SK-N-SH (cell line): Measurements from ENCODE around the gene SFTPA2. TPM values are rescaled to one million over a fixed set of nuclear protein-coding genes. Genes with fewer than 3 reads are reported as not detected.
"Not testable (repeated sequence)": the region's sequence is repeated elsewhere in the genome, so short reads cannot be mapped to it uniquely, and the experiment has no call there.

Experiments used
- CTCF ChIA-PET: fragments of 300-600, 350-600 bp; formaldehyde crosslinking; extraction: SDS; loops from one replicate; lab custom pipeline; 2021; lab: Yijun Ruan, JAX
- POLR2A ChIA-PET: fragments of 350-600 bp; sonication (Branson Sonifier 250); formaldehyde crosslinking; extraction: SDS; loops from one replicate; lab custom pipeline; 2020; ENCODE audit warnings: antibody characterized with exemption, inconsistent platforms; lab: Yijun Ruan, JAX
- DNase-seq: peaks from one replicate; pipeline ENCODE4 v3.0.0; 2012
- H2AFZ ChIP-seq: fragments of 200-600 bp; sonication (generic); 2 replicates; pipeline ENCODE4 v1.8.1; 2016; ENCODE audit warnings: antibody characterized with exemption, mild to moderate bottlenecking, low read depth
- H3F3A ChIP-seq: fragments of 200-600 bp; sonication (generic); replicated peaks from 2 replicates; pipeline ENCODE3; 2016; ENCODE audit warnings: antibody characterized with exemption, mild to moderate bottlenecking; ENCODE audit not compliant: insufficient read depth
- H3K27ac ChIP-seq, 2 experiments: fragments of 200-500 bp in 1 of 2; fragments of 200-600 bp in 1 of 2; sonication (Bioruptor generic) in 1 of 2; sonication (generic), shearing (Covaris generic) in 1 of 2; 2 replicates each; pipeline versions ENCODE4 v1.5.1 to v1.6.1; 2014 to 2016; ENCODE audit warnings: low read depth in 2 of 2, inconsistent platforms in 1 of 2, low read length in 1 of 2, mild to moderate bottlenecking in 1 of 2, mixed read lengths in 1 of 2
- H3K27me3 ChIP-seq: fragments of 200-600 bp; sonication (generic), shearing (Covaris generic); 2 replicates; pipeline ENCODE4 v1.6.1; 2016; ENCODE audit warnings: mixed run types; ENCODE audit not compliant: insufficient read depth
- H3K36me3 ChIP-seq, 2 experiments: fragments of 200-500 bp in 1 of 2; fragments of 200-600 bp in 1 of 2; sonication (Bioruptor generic) in 1 of 2; sonication (generic) in 1 of 2; replicated peaks in 1 of 2; 2 replicates each; pipeline versions ENCODE3 to v1.5.1; 2014 to 2016; ENCODE audit warnings: low read length in 1 of 2, mild to moderate bottlenecking in 1 of 2; ENCODE audit not compliant: insufficient read depth in 2 of 2, control insufficient read depth in 1 of 2
- H3K4me1 ChIP-seq, 2 experiments: fragments of 200-500 bp in 1 of 2; fragments of 200-600 bp in 1 of 2; sonication (Bioruptor generic) in 1 of 2; sonication (generic), shearing (Covaris generic) in 1 of 2; 2 replicates each; pipeline versions ENCODE4 v1.5.1 to v1.6.1; 2014 to 2016; ENCODE audit warnings: low read depth in 1 of 2, low read length in 1 of 2, mixed run types in 1 of 2; ENCODE audit not compliant: insufficient read depth in 2 of 2, control insufficient read depth in 1 of 2
- H3K4me2 ChIP-seq: fragments of 200-600 bp; sonication (generic), shearing (Covaris generic); 2 replicates; pipeline ENCODE4 v1.6.1; 2017; ENCODE audit warnings: mixed run types
- H3K4me3 ChIP-seq, 2 experiments: fragments of 200-500 bp in 1 of 2; fragments of 200-600 bp in 1 of 2; sonication (Bioruptor generic) in 1 of 2; sonication (generic), shearing (Covaris generic) in 1 of 2; 2 replicates each; pipeline versions ENCODE4 v1.5.1 to v1.8.1; 2014 to 2016; ENCODE audit warnings: low read depth in 2 of 2, inconsistent platforms in 1 of 2, low read length in 1 of 2, mild to moderate bottlenecking in 1 of 2, mixed read lengths in 1 of 2, moderate library complexity in 1 of 2
- H3K79me2 ChIP-seq: fragments of 200-600 bp; sonication (generic); 2 replicates; pipeline ENCODE4 v1.8.1; 2017; ENCODE audit warnings: mild to moderate bottlenecking; ENCODE audit not compliant: insufficient read depth
- H3K9ac ChIP-seq: fragments of 200-600 bp; sonication (generic); 2 replicates; pipeline ENCODE4 v1.6.1; 2017; ENCODE audit warnings: mixed run types
- H3K9me2 ChIP-seq: fragments of 200-600 bp; sonication (generic); 2 replicates; pipeline ENCODE4 v1.6.1; 2017; ENCODE audit warnings: mixed run types
- H3K9me3 ChIP-seq: fragments of 200-600 bp; sonication (generic); 2 replicates; pipeline ENCODE4 v1.6.1; 2017; ENCODE audit warnings: mixed run types, mild to moderate bottlenecking, moderate library complexity
- H4K20me1 ChIP-seq: fragments of 200-600 bp; sonication (generic); 2 replicates; pipeline ENCODE4 v1.6.1; 2017; ENCODE audit warnings: mild to moderate bottlenecking, mixed run types; ENCODE audit not compliant: insufficient read depth
- CHD2 ChIP-seq: fragments of 150-350 bp; IDR thresholded peaks from 2 replicates; pipeline ENCODE4 v1.6.1; 2018; ENCODE audit warnings: low read length; ENCODE audit not compliant: partially characterized antibody
- EZH2phosphoT487 ChIP-seq: fragments of 200-600 bp; sonication (generic); IDR thresholded peaks from 2 replicates; pipeline ENCODE4 v1.6.1; 2017; ENCODE audit warnings: low read depth, mixed run types, mild to moderate bottlenecking, antibody characterized with exemption, moderate library complexity, borderline replicate concordance
- FOSL2 ChIP-seq: IDR thresholded peaks from 2 replicates; pipeline ENCODE4 v1.4.0; 2012; ENCODE audit warnings: low read depth, mild to moderate bottlenecking, moderate library complexity, borderline replicate concordance
- FOXM1 ChIP-seq: IDR thresholded peaks from 2 replicates; pipeline ENCODE4 v1.4.0; 2012; ENCODE audit warnings: low read depth, mild to moderate bottlenecking
- MEF2A ChIP-seq: IDR thresholded peaks from 2 replicates; pipeline ENCODE4 v1.4.0; 2012; ENCODE audit warnings: low read depth, borderline replicate concordance
- RAD21 ChIP-seq: IDR thresholded peaks from 2 replicates; pipeline ENCODE4 v1.6.1; 2012; ENCODE audit warnings: mild to moderate bottlenecking, low read length
- RXRA ChIP-seq: IDR thresholded peaks from 2 replicates; pipeline ENCODE4 v1.4.0; 2012; ENCODE audit warnings: low read depth, mild to moderate bottlenecking, borderline replicate concordance
- TAF1 ChIP-seq: IDR thresholded peaks from 2 replicates; pipeline ENCODE4 v1.6.1; 2012; ENCODE audit warnings: low read depth, mild to moderate bottlenecking, low read length, moderate library complexity, borderline replicate concordance
- TEAD4 ChIP-seq: IDR thresholded peaks from 2 replicates; pipeline ENCODE4 v1.4.0; 2012; ENCODE audit warnings: mild to moderate bottlenecking, borderline replicate concordance; ENCODE audit not compliant: insufficient read depth
- WGBS: methylation state at CpG from one replicate; pipeline ENCODE4 v1.1.6; 2017; ENCODE audit warnings: low lambda C conversion rate; 5-methylcytosine and 5-hydroxymethylcytosine counted together
- polyA plus RNA-seq, 3 experiments: library from polyadenylated mRNA; depleted of rRNA; stranded (reverse); fragments of >200 nt; gene quantifications; 2 replicates each; pipeline ENCODE4 v1.2.3, GENCODE V29; 2012
- TF ChIP-seq, protein P1 (sequence below): fragments of 150-350 bp; IDR thresholded peaks from 2 replicates; pipeline ENCODE4 v1.6.1; 2017; ENCODE audit warnings: antibody characterized with exemption, low read length, low read depth, borderline replicate concordance
- TF ChIP-seq, protein P2 (sequence below): IDR thresholded peaks from 2 replicates; pipeline ENCODE4 v1.4.0; 2012; ENCODE audit warnings: low read depth, borderline replicate concordance
- TF ChIP-seq, protein P3 (sequence below): fragments of 200-600 bp; sonication (generic); IDR thresholded peaks from 2 replicates; pipeline ENCODE4 v1.6.1; 2017; ENCODE audit warnings: antibody characterized with exemption, mild to moderate bottlenecking, moderate library complexity
- TF ChIP-seq, protein P4 (sequence below): IDR thresholded peaks from 2 replicates; pipeline ENCODE4 v1.4.0; 2012; ENCODE audit warnings: low read depth, borderline replicate concordance
- TF ChIP-seq, protein P5 (sequence below): IDR thresholded peaks from 2 replicates; pipeline ENCODE4; 2012

The SFTPA2 gene
- polyA plus RNA-seq, 1 of the 3 experiments (the other 2 are of a cell fraction): not detected

DNA sequence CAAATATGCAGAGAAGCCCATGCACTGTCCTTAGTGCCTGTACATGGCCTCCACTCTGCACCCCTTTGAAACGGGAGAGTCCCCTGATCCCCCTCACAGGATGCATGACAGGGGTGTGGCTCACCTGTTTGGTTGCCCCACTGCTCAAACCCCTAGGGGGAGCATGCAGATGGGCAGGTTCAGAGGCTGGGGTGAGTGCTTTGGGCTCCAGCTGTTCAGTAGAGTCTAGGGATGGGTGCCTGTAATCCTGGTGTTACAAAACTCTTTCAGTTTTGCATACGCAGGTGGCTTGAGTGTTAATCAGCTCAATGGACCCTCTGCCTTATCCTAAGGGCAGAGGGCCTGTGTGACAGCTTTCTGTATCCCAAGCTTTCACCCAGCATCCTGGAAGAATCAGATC, 42.7 kb upstream of the SFTPA2 start (continued):
- TF ChIP-seq FOSL2 (no peak), MEF2A (no peak)
- TF ChIP-seq, protein P1, sequence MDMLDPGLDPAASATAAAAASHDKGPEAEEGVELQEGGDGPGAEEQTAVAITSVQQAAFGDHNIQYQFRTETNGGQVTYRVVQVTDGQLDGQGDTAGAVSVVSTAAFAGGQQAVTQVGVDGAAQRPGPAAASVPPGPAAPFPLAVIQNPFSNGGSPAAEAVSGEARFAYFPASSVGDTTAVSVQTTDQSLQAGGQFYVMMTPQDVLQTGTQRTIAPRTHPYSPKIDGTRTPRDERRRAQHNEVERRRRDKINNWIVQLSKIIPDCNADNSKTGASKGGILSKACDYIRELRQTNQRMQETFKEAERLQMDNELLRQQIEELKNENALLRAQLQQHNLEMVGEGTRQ: no peak

DNA sequence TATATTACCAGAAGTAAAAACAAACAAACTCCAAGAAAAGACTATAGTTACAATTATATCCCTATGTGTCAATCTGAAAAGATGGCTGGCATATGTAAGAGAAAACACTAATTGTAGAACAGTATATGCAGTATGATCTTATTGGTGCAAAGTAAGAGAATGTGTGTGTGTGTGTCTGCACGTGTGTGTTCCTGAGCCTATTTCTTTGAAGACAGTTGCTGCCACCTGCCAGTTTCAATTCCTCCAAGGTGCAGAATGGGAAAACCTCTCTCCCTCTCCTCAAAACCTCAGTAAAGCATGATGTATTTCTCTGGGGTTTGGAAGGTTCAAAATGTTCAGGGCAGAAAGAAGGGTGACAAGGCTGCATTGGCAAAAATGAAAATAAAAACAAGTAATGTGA, 41.7 kb upstream of the SFTPA2 start:
- H3K9me2 ChIP-seq: no peaks in the 10 kb centered on the region
- H3K4me3 ChIP-seq: no peak overlapping the region
- no peaks in the 10 kb centered on the region for H4K20me1 ChIP-seq
- no peak overlapping the region for H3K4me2 ChIP-seq
- H3K79me2 ChIP-seq: no peaks in the 10 kb centered on the region
- TF ChIP-seq FOXM1: no peak
- ChIA-PET CTCF (no interaction called here), POLR2A (no interaction called here)
- H3K36me3 ChIP-seq: no peaks in the 10 kb centered on the region
- no peaks in the 10 kb centered on the region for H3F3A ChIP-seq
- H3K27me3 ChIP-seq: no peaks in the 10 kb centered on the region
- WGBS: 0% methylated on average over 1 of the region's 1 CpG
- H3K27ac ChIP-seq: no peak overlapping the region
- no peaks in the 10 kb centered on the region for H3K4me1 ChIP-seq
- H3K9me3 ChIP-seq: no peaks in the 10 kb centered on the region
- H3K9ac ChIP-seq: no peak overlapping the region
- H2AFZ ChIP-seq: no peak overlapping the region
- no peak for DNase-seq

DNA sequence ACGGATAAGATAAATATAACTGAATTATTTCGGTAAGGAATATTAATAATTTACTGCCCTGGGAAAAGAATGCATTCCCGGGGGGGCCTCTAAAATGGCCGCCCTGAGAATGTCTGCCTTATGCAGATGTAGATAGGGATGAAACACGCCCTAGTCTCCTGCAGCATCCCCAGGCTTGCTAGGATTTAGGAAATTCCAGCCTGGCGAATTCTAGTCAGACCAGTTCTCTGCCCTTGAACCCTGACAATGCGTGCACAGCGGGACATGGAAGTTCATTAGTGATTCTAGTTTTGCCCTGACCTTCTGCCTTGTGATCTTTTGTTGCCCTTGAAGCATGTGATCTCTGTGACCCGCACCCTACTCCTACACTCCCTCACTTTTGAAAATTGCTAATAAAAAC, 39.4 kb upstream of the SFTPA2 start:
- H3K4me3 ChIP-seq, CTCF ChIA-PET, H3K9me3 ChIP-seq, H3F3A ChIP-seq, H4K20me1 ChIP-seq, H3K9ac ChIP-seq, H3K36me3 ChIP-seq, POLR2A ChIA-PET, H3K4me2 ChIP-seq, H3K27me3 ChIP-seq, H3K4me1 ChIP-seq, H2AFZ ChIP-seq, H3K79me2 ChIP-seq, DNase-seq, H3K9me2 ChIP-seq, H3K27ac ChIP-seq: not testable (repeated sequence)
- 35% methylated on average over 9 of the region's 9 CpGs for WGBS

DNA sequence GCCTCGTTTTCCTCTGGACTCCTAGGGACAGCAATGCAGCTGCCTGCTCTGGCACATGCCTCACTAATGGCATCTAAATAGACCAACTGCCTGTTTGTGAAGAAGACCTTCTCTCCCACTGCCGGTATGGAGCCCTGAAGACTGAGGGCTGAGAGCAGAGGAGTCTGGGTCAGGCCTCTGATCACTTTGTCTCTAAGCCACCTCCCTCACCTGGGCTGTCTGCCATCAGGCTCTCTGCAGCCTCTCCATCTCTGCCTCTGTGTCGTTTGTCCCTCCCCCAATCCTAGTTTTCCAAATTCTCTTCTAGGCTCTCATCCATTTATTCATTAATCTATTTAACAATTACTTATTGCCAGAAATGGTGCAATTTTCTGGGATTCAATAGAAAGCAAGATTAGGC, 35.3 kb upstream of the SFTPA2 start:
- ChIA-PET CTCF (no interaction called here), POLR2A (no interaction called here)
- no peaks in the 10 kb centered on the region for H3K79me2 ChIP-seq
- H3K27ac ChIP-seq: no peak overlapping the region
- no peaks in the 10 kb centered on the region for H4K20me1 ChIP-seq
- no peak overlapping the region for H3K4me2 ChIP-seq
- H3K9me3 ChIP-seq: no peaks in the 10 kb centered on the region
- H3K9ac ChIP-seq: no peak overlapping the region
- H2AFZ ChIP-seq: no peak overlapping the region
- no peaks in the 10 kb centered on the region for H3K9me2 ChIP-seq
- H3K4me1 ChIP-seq: no peaks in the 10 kb centered on the region
- no peak for DNase-seq
- H3K4me3 ChIP-seq: no peak overlapping the region
- TF ChIP-seq FOXM1 (no peak), CHD2 (no peak), TEAD4 (no peak), EZH2phosphoT487 (no peak), RAD21 (no peak), RXRA (no peak), TAF1 (no peak)
- TF ChIP-seq, protein P2, sequence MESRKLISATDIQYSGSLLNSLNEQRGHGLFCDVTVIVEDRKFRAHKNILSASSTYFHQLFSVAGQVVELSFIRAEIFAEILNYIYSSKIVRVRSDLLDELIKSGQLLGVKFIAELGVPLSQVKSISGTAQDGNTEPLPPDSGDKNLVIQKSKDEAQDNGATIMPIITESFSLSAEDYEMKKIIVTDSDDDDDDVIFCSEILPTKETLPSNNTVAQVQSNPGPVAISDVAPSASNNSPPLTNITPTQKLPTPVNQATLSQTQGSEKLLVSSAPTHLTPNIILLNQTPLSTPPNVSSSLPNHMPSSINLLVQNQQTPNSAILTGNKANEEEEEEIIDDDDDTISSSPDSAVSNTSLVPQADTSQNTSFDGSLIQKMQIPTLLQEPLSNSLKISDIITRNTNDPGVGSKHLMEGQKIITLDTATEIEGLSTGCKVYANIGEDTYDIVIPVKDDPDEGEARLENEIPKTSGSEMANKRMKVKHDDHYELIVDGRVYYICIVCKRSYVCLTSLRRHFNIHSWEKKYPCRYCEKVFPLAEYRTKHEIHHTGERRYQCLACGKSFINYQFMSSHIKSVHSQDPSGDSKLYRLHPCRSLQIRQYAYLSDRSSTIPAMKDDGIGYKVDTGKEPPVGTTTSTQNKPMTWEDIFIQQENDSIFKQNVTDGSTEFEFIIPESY: no peak
- TF ChIP-seq, protein P3, sequence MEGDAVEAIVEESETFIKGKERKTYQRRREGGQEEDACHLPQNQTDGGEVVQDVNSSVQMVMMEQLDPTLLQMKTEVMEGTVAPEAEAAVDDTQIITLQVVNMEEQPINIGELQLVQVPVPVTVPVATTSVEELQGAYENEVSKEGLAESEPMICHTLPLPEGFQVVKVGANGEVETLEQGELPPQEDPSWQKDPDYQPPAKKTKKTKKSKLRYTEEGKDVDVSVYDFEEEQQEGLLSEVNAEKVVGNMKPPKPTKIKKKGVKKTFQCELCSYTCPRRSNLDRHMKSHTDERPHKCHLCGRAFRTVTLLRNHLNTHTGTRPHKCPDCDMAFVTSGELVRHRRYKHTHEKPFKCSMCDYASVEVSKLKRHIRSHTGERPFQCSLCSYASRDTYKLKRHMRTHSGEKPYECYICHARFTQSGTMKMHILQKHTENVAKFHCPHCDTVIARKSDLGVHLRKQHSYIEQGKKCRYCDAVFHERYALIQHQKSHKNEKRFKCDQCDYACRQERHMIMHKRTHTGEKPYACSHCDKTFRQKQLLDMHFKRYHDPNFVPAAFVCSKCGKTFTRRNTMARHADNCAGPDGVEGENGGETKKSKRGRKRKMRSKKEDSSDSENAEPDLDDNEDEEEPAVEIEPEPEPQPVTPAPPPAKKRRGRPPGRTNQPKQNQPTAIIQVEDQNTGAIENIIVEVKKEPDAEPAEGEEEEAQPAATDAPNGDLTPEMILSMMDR: no peak
- TF ChIP-seq, protein P4, sequence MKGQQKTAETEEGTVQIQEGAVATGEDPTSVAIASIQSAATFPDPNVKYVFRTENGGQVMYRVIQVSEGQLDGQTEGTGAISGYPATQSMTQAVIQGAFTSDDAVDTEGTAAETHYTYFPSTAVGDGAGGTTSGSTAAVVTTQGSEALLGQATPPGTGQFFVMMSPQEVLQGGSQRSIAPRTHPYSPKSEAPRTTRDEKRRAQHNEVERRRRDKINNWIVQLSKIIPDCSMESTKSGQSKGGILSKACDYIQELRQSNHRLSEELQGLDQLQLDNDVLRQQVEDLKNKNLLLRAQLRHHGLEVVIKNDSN: no peak
- TF ChIP-seq, protein P5, sequence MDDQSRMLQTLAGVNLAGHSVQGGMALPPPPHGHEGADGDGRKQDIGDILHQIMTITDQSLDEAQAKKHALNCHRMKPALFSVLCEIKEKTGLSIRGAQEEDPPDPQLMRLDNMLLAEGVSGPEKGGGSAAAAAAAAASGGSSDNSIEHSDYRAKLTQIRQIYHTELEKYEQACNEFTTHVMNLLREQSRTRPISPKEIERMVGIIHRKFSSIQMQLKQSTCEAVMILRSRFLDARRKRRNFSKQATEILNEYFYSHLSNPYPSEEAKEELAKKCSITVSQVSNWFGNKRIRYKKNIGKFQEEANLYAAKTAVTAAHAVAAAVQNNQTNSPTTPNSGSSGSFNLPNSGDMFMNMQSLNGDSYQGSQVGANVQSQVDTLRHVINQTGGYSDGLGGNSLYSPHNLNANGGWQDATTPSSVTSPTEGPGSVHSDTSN: no peak
- H3K36me3 ChIP-seq: no peaks in the 10 kb centered on the region
- H3F3A ChIP-seq: no peaks in the 10 kb centered on the region
- 0% methylated on average over 3 of the region's 3 CpGs for WGBS
- no peaks in the 10 kb centered on the region for H3K27me3 ChIP-seq
